B cell (primary cell): ENCODE data around the gene PAIP2B. TPM values are rescaled to one million over a fixed set of nuclear protein-coding genes. Genes with fewer than 3 reads are reported as not detected.

Source experiments
- ATAC-seq: fragments of 200-7000 bp; cut with Tn5 transposase; one replicate; pipeline ENCODE4 v1.10.0; 2021; ENCODE audit warnings: low read depth, mild to moderate bottlenecking, moderate number of reproducible peaks, moderate library complexity
- CTCF ChIA-PET: fragments of 350-600 bp; sonication (Branson Sonifier 250); formaldehyde crosslinking; loops from one replicate; lab custom pipeline; 2021; ENCODE audit warnings: antibody characterized with exemption, inconsistent platforms; lab: Charles Lee
- POLR2A ChIA-PET: fragments of 350-600 bp; sonication (Branson Sonifier 250); formaldehyde crosslinking; loops from one replicate; lab custom pipeline; 2021; ENCODE audit warnings: antibody characterized with exemption; lab: Charles Lee
- DNase-seq: peaks from one replicate; pipeline ENCODE4 v3.0.0; 2013
- H2AFZ ChIP-seq: 2 replicates; pipeline ENCODE4 v1.6.1; 2012; ENCODE audit warnings: mild to moderate bottlenecking, low read depth, low read length; ENCODE audit not compliant: insufficient read depth, poor library complexity, severe bottlenecking
- H3K27ac ChIP-seq, 2 donors: 1 replicate in 1 of 2; 2 replicates in 1 of 2; pipeline ENCODE4 v1.5.1; 2012 to 2013; ENCODE audit warnings: low read length in 2 of 2, mild to moderate bottlenecking in 2 of 2, moderate library complexity in 1 of 2
- H3K27me3 ChIP-seq, 4 experiments: fragments of 200-600 bp in 1 of 4; sonication (generic) in 1 of 4; replicated peaks in 1 of 4; 1 replicate in 2 of 4; 2 replicates in 2 of 4; pipeline versions ENCODE4 v1.6.1 to v1.7.0; 2013 to 2016; ENCODE audit warnings: low read length in 3 of 4, mild to moderate bottlenecking in 2 of 4, mixed read lengths in 1 of 4, moderate library complexity in 1 of 4; ENCODE audit not compliant: insufficient read depth in 4 of 4, control insufficient read depth in 3 of 4; ENCODE audit errors: control extremely low read depth in 1 of 4
- H3K36me3 ChIP-seq, 2 experiments: replicated peaks in 1 of 2; 1 replicate in 1 of 2; 2 replicates in 1 of 2; pipeline versions ENCODE4 v1.6.1 to v1.7.1; 2013; ENCODE audit warnings: low read length in 1 of 2; ENCODE audit not compliant: insufficient read depth in 2 of 2, control insufficient read depth in 1 of 2; ENCODE audit errors: control extremely low read depth in 1 of 2, extremely low read depth in 1 of 2
- H3K4me1 ChIP-seq, 2 donors: fragments of 200-600 bp in 1 of 2; sonication (generic) in 1 of 2; 1 replicate in 1 of 2; 2 replicates in 1 of 2; pipeline versions ENCODE4 v1.5.1 to v1.6.1; 2013 to 2017; ENCODE audit warnings: low read length in 2 of 2; ENCODE audit not compliant: control insufficient read depth in 2 of 2, insufficient read depth in 2 of 2
- H3K4me2 ChIP-seq: replicated peaks from 2 replicates; pipeline ENCODE3; 2012; ENCODE audit warnings: mild to moderate bottlenecking, low read depth, low read length; ENCODE audit not compliant: poor library complexity, severe bottlenecking
- H3K4me3 ChIP-seq, 5 experiments: fragments of 200-600 bp in 1 of 5; sonication (generic) in 1 of 5; 1 replicate in 3 of 5; 2 replicates in 2 of 5; pipeline versions ENCODE4 v1.5.1 to v1.7.0; 2011 to 2016; ENCODE audit warnings: low read length in 4 of 5, mild to moderate bottlenecking in 4 of 5, low read depth in 2 of 5, control low read depth in 1 of 5, moderate library complexity in 1 of 5; ENCODE audit not compliant: insufficient read depth in 1 of 5; ENCODE audit errors: control extremely low read depth in 1 of 5, extremely low read depth in 1 of 5
- H3K79me2 ChIP-seq: fragments of 200-600 bp; sonication (generic); one replicate; pipeline ENCODE4 v1.6.0; 2016; ENCODE audit warnings: low read length; ENCODE audit not compliant: control insufficient read depth, insufficient read depth
- H3K9ac ChIP-seq: fragments of 200-600 bp; sonication (generic); 2 replicates; pipeline ENCODE4 v1.6.1; 2017; ENCODE audit warnings: mild to moderate bottlenecking, low read length, moderate library complexity
- H3K9me3 ChIP-seq, 3 donors: one replicate each; pipeline versions ENCODE4 v1.6.1 to v1.7.1; 2013; ENCODE audit warnings: low read length in 2 of 3; ENCODE audit not compliant: control insufficient read depth in 2 of 3, insufficient read depth in 1 of 3; ENCODE audit errors: control extremely low read depth in 1 of 3
- H4K20me1 ChIP-seq: 2 replicates; pipeline ENCODE4 v1.6.0; 2012; ENCODE audit warnings: mild to moderate bottlenecking, low read length; ENCODE audit not compliant: insufficient read depth, control insufficient read depth, poor library complexity, severe bottlenecking
- H3K27ac Mint-ChIP-seq: one replicate; pipeline ENCODE4 v1.8.0; 2021; ENCODE audit warnings: mixed read lengths
- H3K27me3 Mint-ChIP-seq: one replicate; pipeline ENCODE4 v1.8.0; 2021; ENCODE audit warnings: mixed read lengths
- H3K4me1 Mint-ChIP-seq: one replicate; pipeline ENCODE4 v1.8.0; 2021; ENCODE audit warnings: mixed read lengths
- H3K4me3 Mint-ChIP-seq: one replicate; pipeline ENCODE4 v1.8.0; 2021; ENCODE audit warnings: mixed read lengths
- H3K9me3 Mint-ChIP-seq: one replicate; pipeline ENCODE4 v1.8.0; 2022; ENCODE audit warnings: mixed read lengths; ENCODE audit not compliant: insufficient read depth
- EZH2 ChIP-seq: IDR thresholded peaks from 2 replicates; pipeline ENCODE4 v1.6.1; 2012; ENCODE audit warnings: borderline replicate concordance, low read depth, mild to moderate bottlenecking, moderate library complexity, low read length; ENCODE audit not compliant: insufficient read depth, poor library complexity, severe bottlenecking
- WGBS: methylation state at CpG from one replicate; pipeline ENCODE4 v1.1.5; 2013; ENCODE audit warnings: missing lambda C conversion rate; ENCODE audit not compliant: insufficient coverage; 5-methylcytosine and 5-hydroxymethylcytosine counted together
- intact Hi-C: fragments of 100-400 bp; cut with micrococcal nuclease; formaldehyde crosslinking; loops from one replicate; pipeline ENCODE4 v1.10.0; 2022
- polyA plus RNA-seq: library from polyadenylated mRNA; depleted of rRNA; stranded (reverse); fragments of >200 nt; gene quantifications from 2 replicates; pipeline ENCODE4 v1.2.3, GENCODE V29; 2012
- total RNA-seq, 2 donors: library from RNA; stranded (reverse); fragments of 120-200 nt in 1 of 2; gene quantifications; 1 replicate in 1 of 2; 2 replicates in 1 of 2; pipeline versions ENCODE4 v1.2.3 to v1.2.4, GENCODE V29; 2013 to 2022
- TF ChIP-seq, protein P1 (sequence below): fragments of 200-600 bp; IDR thresholded peaks from one replicate; pipeline ENCODE4 v1.8.0; 2022; ENCODE audit warnings: antibody characterized with exemption, mild to moderate bottlenecking

Gene PAIP2B
- total and polyA plus RNA-seq, 2 donors (not counting 1 experiment from before 2014, with no cell fraction given) = 4.7 to 10.2 TPM

DNA sequence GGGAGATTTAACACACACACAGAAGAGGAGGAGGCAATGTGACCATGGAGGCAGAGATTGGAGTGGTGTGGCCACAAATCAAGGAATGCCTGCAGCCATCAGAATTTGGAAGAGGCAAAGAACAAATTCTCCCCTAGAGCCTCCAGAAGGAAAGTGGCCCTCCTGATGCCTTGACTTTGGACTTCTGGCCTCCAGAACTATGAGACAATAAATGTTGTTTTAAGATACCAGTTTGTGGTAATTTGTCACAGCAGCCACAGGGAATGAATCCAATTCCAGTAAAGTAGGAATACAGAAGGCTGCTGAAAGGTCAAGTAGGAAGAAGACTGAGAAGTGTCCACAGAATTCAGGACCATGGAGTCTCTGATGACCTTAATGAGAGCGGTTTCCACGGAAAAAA, 18.1 kb downstream of the PAIP2B start:
- WGBS = 50% methylated on average over 2 of the region's 2 CpGs
- Mint-ChIP-seq H3K4me1 (no peaks in the 10 kb centered on the region), H3K27ac (no peak overlapping the region), H3K9me3 (no peaks in the 10 kb centered on the region), H3K27me3 (no peaks in the 10 kb centered on the region), H3K4me3 (no peak overlapping the region)
- Histone ChIP-seq H3K9me3 (peaks cover 0 to 3% (median 2%) of the 10 kb centered on the region in 3 donors), H2AFZ (no peak overlapping the region), H3K27me3 (no peaks in the 10 kb centered on the region), H3K4me2 (no peak overlapping the region), H3K79me2 (peaks cover 6% of the 10 kb centered on the region), H3K9ac (no peak overlapping the region), H3K4me1 (no peaks in the 10 kb centered on the region), H3K36me3 (no peaks in the 10 kb centered on the region), H3K27ac (no peak overlapping the region), H3K4me3 (no peak overlapping the region), H4K20me1 (peaks cover 18% of the 10 kb centered on the region)
- no peak for ATAC-seq
- no peak for DNase-seq
- intact Hi-C loops = no loop called here
- TF ChIP-seq, protein P1, sequence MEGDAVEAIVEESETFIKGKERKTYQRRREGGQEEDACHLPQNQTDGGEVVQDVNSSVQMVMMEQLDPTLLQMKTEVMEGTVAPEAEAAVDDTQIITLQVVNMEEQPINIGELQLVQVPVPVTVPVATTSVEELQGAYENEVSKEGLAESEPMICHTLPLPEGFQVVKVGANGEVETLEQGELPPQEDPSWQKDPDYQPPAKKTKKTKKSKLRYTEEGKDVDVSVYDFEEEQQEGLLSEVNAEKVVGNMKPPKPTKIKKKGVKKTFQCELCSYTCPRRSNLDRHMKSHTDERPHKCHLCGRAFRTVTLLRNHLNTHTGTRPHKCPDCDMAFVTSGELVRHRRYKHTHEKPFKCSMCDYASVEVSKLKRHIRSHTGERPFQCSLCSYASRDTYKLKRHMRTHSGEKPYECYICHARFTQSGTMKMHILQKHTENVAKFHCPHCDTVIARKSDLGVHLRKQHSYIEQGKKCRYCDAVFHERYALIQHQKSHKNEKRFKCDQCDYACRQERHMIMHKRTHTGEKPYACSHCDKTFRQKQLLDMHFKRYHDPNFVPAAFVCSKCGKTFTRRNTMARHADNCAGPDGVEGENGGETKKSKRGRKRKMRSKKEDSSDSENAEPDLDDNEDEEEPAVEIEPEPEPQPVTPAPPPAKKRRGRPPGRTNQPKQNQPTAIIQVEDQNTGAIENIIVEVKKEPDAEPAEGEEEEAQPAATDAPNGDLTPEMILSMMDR = no peak
- no peak for TF ChIP-seq EZH2
- POLR2A ChIA-PET = no interaction called here
- CTCF ChIA-PET = no interaction called here

DNA sequence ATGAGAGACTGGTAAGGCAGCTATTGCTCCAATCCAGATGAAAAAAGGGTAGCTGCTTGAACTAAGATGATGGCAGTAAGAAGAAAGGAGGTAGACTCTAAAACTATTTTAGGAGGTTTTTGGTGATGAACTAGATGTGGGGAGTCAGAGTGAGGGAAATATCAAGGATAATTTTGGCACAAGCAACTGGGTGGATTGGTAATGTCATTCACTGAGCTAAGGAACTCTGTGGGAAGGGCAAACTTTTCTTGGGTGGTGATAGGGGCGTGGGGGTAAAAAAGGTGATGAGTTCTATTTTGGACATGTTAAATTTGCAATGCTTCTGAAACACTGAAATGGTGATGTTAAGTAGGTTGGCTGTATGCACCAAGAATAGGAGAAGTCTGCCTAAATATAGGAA, 19.3 kb downstream of the PAIP2B start:
- TF ChIP-seq, protein P1 = no peak
- TF ChIP-seq EZH2 = no peak
- Histone ChIP-seq H4K20me1 (peaks cover 18% of the 10 kb centered on the region), H3K4me1 (no peaks in the 10 kb centered on the region), H3K36me3 (no peaks in the 10 kb centered on the region), H3K9ac (no peak overlapping the region), H3K27me3 (no peaks in the 10 kb centered on the region), H3K4me2 (no peak overlapping the region), H2AFZ (no peak overlapping the region), H3K27ac (no peak overlapping the region), H3K4me3 (no peak overlapping the region), H3K79me2 (peaks cover 6% of the 10 kb centered on the region), H3K9me3 (peaks cover 0 to 3% (median 2%) of the 10 kb centered on the region in 3 donors)
- WGBS = 83% methylated on average over 1 of the region's 1 CpG
- POLR2A ChIA-PET = no interaction called here
- Mint-ChIP-seq H3K27me3 (no peaks in the 10 kb centered on the region), H3K4me3 (no peak overlapping the region), H3K4me1 (no peaks in the 10 kb centered on the region), H3K27ac (no peak overlapping the region), H3K9me3 (no peaks in the 10 kb centered on the region)
- CTCF ChIA-PET = interaction anchor here (0.9 kb wide), 1 partner anchor 16 kb away, joined by 3 read pairs; no protein-coding TSS in a partner anchor
- DNase-seq (no peak), ATAC-seq (no peak)
- intact Hi-C loops = no loop called here
